Kidney (tissue), 14 donors: Measurements from ENCODE around the gene KRT72. TPM values are rescaled to one million over a fixed set of nuclear protein-coding genes. Genes with fewer than 3 reads are reported as not detected.
A peak's percentile ranks its signal among the peaks of the same experiment; 100 is the strongest.

Source experiments
- DNase-seq, 5 donors: peaks; one replicate each; pipeline ENCODE4 v3.0.0-alpha.2; 2013 to 2020
- FAIRE-seq: peaks from 2 replicates; lab custom pipeline; 2012; peaks lifted over from hg19 to GRCh38; lab: Jason Lieb, UNC
- H3K27ac ChIP-seq, 2 donors: one replicate each; pipeline ENCODE4 v1.7.0; 2013; ENCODE audit warnings: low read depth in 2 of 2, low read length in 2 of 2, inconsistent platforms in 1 of 2
- H3K27me3 ChIP-seq: one replicate; pipeline ENCODE4 v1.7.1; 2013; ENCODE audit warnings: low read length, inconsistent platforms; ENCODE audit not compliant: control insufficient read depth, insufficient read depth
- H3K36me3 ChIP-seq, 3 donors: one replicate each; pipeline versions ENCODE4 v1.7.0 to v1.7.1; 2013; ENCODE audit warnings: low read length in 3 of 3, control low read depth in 1 of 3, inconsistent platforms in 1 of 3; ENCODE audit not compliant: insufficient read depth in 3 of 3, control insufficient read depth in 2 of 3
- H3K4me1 ChIP-seq, 3 donors: one replicate each; pipeline versions ENCODE4 v1.7.0 to v1.7.1; 2013; ENCODE audit warnings: low read length in 3 of 3, inconsistent platforms in 1 of 3, low read depth in 1 of 3; ENCODE audit not compliant: control insufficient read depth in 2 of 3, insufficient read depth in 2 of 3
- H3K4me3 ChIP-seq, 3 donors: one replicate each; pipeline versions ENCODE4 v1.7.0 to v1.8.1; 2013; ENCODE audit warnings: low read length in 3 of 3, control low read depth in 1 of 3, inconsistent platforms in 1 of 3
- H3K9ac ChIP-seq, 3 donors: one replicate each; pipeline versions ENCODE4 v1.7.0 to v1.7.1; 2013; ENCODE audit warnings: low read length in 3 of 3, control low read depth in 1 of 3, inconsistent platforms in 1 of 3
- H3K9me3 ChIP-seq, 3 donors: one replicate each; pipeline versions ENCODE4 v1.7.0 to v1.7.1; 2013; ENCODE audit warnings: low read length in 3 of 3, control low read depth in 1 of 3, inconsistent platforms in 1 of 3; ENCODE audit not compliant: control insufficient read depth in 2 of 3, insufficient read depth in 1 of 3
- intact Hi-C: fragments of 100-400 bp; cut with DNase I; formaldehyde crosslinking; loops from one replicate; pipeline ENCODE4 v1.11.1; 2022
- polyA plus RNA-seq: library from polyadenylated mRNA; stranded (reverse); fragments of 350-450 nt; fragmentation: Illumina TruSeq; extraction: RNeasy Lipid Tissue Mini Kit (QIAGEN cat#74804); gene quantifications from one replicate; pipeline ENCODE4 v1.2.3, GENCODE V29; 2014; ENCODE audit warnings: low read depth, low replicate concordance; ENCODE audit not compliant: insufficient read depth
- total RNA-seq: library from RNA; stranded (reverse); fragmentation: NEBNext Ultra II Directional; extraction: Animal tissue kit (Norgen Biotek cat#: 25700); gene quantifications from one replicate; pipeline ENCODE4 v1.2.1, GENCODE V29; 2021
- TF ChIP-seq, protein P1 (sequence below): IDR thresholded peaks from 3 replicates; pipeline ENCODE4 v1.5.1; 2012; ENCODE audit warnings: mild to moderate bottlenecking, moderate library complexity, borderline replicate concordance; ENCODE audit not compliant: insufficient read depth; ENCODE audit errors: extremely low read depth
- donor health status: control.
- donor health status: control.
- donor health status: control.
- donor health status: control.
- donor health status: control.
- donor health status: DM: yes; HTN: yes; CAD: no.
- donor health status: Normal renal cell carcinoma (clear cell type).

KRT72 gene
- total and polyA plus RNA-seq, 2 donors from 2014 or later: not detected

DNA sequence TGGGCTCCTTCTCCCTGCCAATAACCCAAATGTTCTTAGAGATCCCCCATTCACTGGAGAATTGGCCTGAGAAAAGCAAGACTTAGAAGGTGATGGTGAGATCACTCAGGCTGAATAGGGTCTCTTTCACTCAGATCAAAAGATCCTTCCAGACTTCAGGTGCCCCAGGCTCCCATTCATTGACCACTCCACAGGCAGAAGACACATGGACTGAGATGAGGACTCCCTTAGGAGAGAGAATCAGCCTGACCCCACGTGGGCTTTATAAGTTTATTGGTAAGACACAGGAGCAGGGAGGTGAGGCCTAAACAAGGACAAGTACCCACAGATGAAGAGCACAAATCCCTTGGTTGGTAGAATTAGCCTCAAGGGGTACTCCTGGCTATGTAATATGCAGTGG lies 6.1 kb upstream of the KRT72 start:
- DNase-seq (peak in 2 of 5 donors; percentile 0), FAIRE-seq (no peak)
- Histone ChIP-seq H3K9ac (no peak overlapping the region), H3K4me3 (no peak overlapping the region), H3K36me3 (no peaks in the 10 kb centered on the region), H3K9me3 (no peaks in the 10 kb centered on the region), H3K27me3 (peaks cover 2% of the 10 kb centered on the region), H3K27ac (no peak overlapping the region), H3K4me1 (no peaks in the 10 kb centered on the region)
- TF ChIP-seq, protein P1, sequence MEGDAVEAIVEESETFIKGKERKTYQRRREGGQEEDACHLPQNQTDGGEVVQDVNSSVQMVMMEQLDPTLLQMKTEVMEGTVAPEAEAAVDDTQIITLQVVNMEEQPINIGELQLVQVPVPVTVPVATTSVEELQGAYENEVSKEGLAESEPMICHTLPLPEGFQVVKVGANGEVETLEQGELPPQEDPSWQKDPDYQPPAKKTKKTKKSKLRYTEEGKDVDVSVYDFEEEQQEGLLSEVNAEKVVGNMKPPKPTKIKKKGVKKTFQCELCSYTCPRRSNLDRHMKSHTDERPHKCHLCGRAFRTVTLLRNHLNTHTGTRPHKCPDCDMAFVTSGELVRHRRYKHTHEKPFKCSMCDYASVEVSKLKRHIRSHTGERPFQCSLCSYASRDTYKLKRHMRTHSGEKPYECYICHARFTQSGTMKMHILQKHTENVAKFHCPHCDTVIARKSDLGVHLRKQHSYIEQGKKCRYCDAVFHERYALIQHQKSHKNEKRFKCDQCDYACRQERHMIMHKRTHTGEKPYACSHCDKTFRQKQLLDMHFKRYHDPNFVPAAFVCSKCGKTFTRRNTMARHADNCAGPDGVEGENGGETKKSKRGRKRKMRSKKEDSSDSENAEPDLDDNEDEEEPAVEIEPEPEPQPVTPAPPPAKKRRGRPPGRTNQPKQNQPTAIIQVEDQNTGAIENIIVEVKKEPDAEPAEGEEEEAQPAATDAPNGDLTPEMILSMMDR: no peak
- intact Hi-C loops: no loop called here

DNA sequence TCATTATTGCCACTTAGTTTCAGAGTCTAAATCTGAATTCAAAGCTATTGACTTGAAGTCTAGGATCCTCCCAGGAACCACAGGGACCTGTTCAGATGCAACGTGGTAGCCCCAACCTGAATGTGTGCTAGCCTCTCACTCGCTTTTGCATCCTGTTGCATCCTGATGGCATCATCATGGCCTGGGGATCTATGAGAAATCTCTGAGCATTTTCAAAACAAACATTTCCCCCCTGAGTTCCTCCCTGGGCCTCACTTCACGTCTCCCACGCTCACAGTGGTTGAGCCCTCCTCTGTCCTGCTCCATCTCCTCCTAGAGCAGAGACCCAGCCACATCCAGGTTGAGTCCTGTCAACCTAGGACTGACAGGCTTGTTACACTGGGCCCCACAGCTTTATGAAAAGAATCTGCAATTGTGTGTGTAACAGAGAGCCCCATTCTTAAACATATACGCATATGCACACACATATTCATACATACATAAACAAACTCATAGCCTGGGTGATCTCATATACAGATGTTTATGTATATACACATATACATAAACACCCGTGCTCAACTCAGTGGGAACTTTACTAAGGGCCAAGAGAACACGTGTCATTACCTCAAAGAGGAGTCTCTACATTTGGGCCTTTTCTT lies 5.4 kb upstream of the KRT72 start:
- H3K27me3 ChIP-seq: peaks cover 8% of the 10 kb centered on the region
- DNase-seq: peak in 1 of 5 donors; percentile 2
- H3K4me3 ChIP-seq: no peak overlapping the region
- no peak overlapping the region for H3K27ac ChIP-seq
- TF ChIP-seq, protein P1: no peak
- H3K4me1 ChIP-seq: no peaks in the 10 kb centered on the region
- no peak for FAIRE-seq
- no peaks in the 10 kb centered on the region for H3K9me3 ChIP-seq
- intact Hi-C loops: no loop called here
- H3K9ac ChIP-seq: no peak overlapping the region
- no peaks in the 10 kb centered on the region for H3K36me3 ChIP-seq

DNA sequence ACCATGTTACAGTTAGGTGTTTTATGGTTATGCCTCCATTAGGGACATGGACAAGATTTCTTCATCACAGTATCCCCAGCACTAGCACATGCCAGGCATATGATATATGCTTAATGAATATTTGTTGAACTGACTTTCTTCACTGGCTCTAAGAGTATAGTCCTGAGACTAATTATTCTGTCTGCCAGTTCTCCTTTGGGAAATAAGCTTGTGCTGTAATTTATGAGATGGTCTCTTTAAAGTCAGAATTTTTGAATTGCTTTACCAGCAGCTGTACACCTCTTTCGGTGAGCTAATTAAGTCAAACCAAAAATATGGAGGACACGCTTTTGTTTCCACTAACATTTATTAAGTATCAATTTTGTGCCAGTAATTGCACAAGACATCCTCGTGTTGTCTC lies 4.8 kb upstream of the KRT72 start:
- intact Hi-C loops: no loop called here
- no peaks in the 10 kb centered on the region for H3K36me3 ChIP-seq

More for the DNA sequence above, 4.8 kb upstream of the KRT72 start:
- DNase-seq: no peak
- Histone ChIP-seq H3K27ac (no peak overlapping the region), H3K9me3 (no peaks in the 10 kb centered on the region), H3K9ac (no peak overlapping the region), H3K27me3 (peaks cover 11% of the 10 kb centered on the region), H3K4me1 (no peaks in the 10 kb centered on the region), H3K4me3 (no peak overlapping the region)
- TF ChIP-seq, protein P1: no peak
- no peak for FAIRE-seq
